ENCODE results near the gene SH2D5.

DNA sequence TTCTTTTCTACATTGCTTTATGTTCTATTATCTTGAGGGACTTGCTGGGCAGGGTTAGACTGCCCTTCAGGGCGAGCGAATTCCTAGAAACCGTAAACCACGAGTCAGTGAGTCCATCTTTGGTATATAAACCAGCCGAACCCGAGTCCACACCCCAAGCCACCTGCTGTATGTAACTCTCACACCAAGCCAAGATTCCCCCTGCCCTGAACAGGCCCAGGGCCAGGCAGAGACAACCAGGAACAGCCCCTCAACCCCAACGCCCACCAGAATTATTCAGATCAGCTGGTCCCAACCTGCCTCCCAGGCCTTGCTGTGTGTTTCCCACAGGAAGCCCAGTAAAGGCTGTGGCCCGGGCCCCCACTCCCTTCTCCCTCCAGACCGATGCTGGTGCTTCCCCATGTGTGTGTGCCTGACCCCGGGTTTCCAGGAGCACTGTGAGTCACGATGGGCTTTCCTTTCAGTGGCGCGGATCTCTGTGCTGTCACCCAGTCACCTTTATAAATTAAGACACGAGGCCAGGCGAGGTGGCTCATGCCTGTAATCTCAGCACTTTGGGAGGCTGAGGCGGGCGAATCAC lies 31.8 kb downstream of the SH2D5 start:
- TF ChIP-seq, protein P1, sequence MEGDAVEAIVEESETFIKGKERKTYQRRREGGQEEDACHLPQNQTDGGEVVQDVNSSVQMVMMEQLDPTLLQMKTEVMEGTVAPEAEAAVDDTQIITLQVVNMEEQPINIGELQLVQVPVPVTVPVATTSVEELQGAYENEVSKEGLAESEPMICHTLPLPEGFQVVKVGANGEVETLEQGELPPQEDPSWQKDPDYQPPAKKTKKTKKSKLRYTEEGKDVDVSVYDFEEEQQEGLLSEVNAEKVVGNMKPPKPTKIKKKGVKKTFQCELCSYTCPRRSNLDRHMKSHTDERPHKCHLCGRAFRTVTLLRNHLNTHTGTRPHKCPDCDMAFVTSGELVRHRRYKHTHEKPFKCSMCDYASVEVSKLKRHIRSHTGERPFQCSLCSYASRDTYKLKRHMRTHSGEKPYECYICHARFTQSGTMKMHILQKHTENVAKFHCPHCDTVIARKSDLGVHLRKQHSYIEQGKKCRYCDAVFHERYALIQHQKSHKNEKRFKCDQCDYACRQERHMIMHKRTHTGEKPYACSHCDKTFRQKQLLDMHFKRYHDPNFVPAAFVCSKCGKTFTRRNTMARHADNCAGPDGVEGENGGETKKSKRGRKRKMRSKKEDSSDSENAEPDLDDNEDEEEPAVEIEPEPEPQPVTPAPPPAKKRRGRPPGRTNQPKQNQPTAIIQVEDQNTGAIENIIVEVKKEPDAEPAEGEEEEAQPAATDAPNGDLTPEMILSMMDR (IDR thresholded peaks at IDR 0.05; ENCODE audit: low read length), result no peak
- TF ChIP-seq EZH2phosphoT487 (IDR thresholded peaks at IDR 0.05; ENCODE audit: low read length) (no peak), EZH2 (optimal IDR thresholded peaks at IDR 0.05; ENCODE audit: low read depth, low read length) (no peak)

All from MM.1S (cell line).